HG03469 (cell line): ENCODE data around the gene DDX25.

Source experiments
- ATAC-seq: cut with Tn5 transposase; IDR thresholded peaks from one replicate; pipeline ENCODE4 v1.9.1; 2021; ENCODE audit warnings: mild to moderate bottlenecking, moderate library complexity, moderate number of reproducible peaks; ENCODE audit not compliant: unreplicated experiment

The DDX25 gene

DNA sequence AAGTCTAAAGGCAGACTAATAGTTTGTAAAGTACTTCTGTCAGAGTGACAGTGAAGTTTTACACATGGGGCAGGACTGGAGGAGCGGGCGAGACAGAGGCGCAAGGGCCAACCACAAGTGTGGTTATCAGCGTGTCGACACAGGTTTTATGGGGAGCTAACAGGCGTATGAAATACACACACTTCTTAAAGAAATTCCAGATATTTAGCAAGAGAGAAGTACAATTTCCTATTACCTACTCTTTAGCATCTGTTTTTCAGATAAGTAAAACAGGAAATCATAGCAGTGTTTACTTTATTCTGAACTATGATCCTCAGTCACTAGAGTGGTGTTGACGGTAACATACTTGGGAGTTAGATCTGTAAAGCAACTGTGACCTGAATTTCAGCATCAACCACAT lies 64.0 kb downstream of the DDX25 start:
- ATAC-seq = no peak

DNA sequence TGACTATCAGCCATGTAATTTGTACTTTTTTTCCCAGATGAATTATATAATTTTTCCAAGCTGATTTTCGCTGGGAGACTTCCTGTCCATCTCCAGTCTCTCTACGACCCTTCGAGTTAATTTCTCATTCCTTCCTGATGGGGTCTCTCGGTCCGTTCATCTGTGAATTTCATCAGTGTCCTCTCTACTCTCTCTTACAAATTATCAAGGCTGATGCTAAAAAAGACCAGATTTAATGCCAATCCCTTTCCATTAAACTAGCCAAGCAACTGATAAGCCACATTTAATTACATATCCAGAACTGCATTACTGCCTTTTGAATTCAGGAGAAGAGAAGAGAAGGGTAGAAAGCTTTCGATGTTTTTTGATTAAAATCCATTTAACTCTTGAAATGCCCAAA lies 67.3 kb downstream of the DDX25 start:
- ATAC-seq = no peak

- ATAC-seq = no peak
Observed at GRCh38 chr11:125974284-125974683, 70.0 kb downstream of the DDX25 start.

DNA sequence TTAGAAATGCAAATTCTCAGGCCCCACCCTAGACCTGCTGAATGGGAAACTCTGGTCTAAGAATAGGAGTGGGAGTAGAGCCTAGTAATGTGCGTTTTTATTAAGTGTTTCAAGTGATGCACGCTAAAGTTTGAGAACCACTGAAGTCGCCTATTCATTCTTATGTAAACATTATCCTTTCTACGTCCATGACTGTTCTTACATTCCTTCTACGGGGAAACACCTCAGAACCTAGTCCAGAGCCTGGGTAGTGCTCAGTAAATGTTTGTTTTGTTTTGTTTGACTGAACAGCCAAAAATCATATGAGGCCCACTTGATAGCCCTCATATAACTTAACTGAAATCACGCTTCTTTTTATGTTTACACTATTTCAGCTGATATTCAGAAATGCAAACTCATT lies 71.3 kb downstream of the DDX25 start:
- no peak for ATAC-seq

DNA sequence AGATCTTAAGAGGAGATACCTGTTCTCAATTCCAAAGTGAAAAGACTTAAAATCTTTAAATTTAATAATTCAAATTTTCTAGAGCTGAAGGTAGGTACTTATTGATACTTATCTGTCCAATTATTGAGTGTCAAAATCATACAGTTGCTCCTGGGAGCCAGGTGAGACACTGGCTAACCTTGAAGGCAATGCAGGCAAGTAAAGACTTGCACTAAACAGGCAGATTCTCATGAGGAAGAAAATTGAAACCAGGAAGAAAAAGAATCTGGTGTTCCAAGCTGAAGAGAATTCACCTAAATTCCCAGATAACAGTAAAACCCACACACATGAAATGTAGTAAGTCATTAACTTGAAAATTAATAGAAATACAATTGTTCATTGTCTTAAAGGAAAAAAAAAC lies 71.8 kb downstream of the DDX25 start:
- no peak for ATAC-seq

DNA sequence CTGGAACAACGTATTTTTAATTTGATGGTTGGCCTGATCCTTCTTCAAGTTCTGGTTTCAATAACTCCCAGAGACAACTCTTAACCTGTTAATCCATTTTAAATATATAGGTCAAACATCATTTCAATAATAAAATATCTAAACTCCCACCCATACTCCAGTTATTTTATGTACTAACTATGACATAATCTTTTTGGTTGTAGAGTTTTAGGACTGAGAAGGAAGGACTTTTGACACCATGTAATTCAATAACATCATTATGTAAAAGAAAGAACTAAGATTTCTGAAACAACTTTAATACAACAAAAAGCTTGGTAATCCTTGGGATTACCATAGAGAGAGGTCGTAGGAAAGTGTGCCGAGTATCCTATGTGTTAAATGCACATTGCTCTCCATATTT lies 73.0 kb downstream of the DDX25 start:
- no peak for ATAC-seq

DNA sequence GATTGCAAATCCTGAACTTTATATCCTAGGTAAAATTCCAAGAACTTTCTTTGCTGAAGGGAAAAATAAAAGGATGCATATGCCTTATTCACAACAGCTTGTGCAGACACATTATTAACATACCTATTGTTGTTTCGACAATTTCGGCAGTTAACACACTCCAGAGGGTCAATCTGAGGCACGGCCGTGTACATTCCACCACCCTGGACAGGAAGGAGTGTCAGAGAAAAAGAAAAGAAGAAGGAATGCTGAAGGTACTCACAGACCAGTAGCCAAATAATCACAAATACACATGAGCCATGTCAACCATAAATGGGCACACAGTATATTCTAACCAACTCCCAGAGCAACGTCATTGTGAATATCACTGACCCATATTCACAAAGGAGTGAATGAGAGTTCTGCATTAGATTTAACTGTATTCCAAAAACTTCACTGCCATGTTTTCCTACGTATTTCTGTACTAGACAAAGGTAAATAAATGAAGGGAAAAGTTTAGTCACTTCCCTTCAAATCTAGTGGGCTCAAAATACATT lies 73.9 kb downstream of the DDX25 start:
- no peak for ATAC-seq
